Mesendoderm (in vitro differentiated cells): ENCODE data around the gene FUOM.

Source experiments
- DNase-seq: peaks from one replicate; pipeline ENCODE4 v3.0.0; 2013
- H2AK5ac ChIP-seq: 2 replicates; pipeline ENCODE4 v1.6.1; 2013; ENCODE audit warnings: low read length, inconsistent platforms
- H2BK120ac ChIP-seq: 2 replicates; pipeline ENCODE4 v1.6.1; 2013; ENCODE audit warnings: low read depth, mild to moderate bottlenecking, low read length, moderate library complexity, mixed read lengths
- H2BK15ac ChIP-seq: replicated peaks from 2 replicates; pipeline ENCODE4 v1.6.1; 2013; ENCODE audit warnings: low read depth, mild to moderate bottlenecking, moderate library complexity
- H2BK5ac ChIP-seq: 2 replicates; pipeline ENCODE4 v1.6.1; 2013; ENCODE audit warnings: low read length, inconsistent platforms
- H3K18ac ChIP-seq: 2 replicates; pipeline ENCODE4 v1.6.1; 2013; ENCODE audit warnings: mild to moderate bottlenecking, low read length, mixed read lengths
- H3K23ac ChIP-seq: one replicate; pipeline ENCODE4 v1.6.1; 2013; ENCODE audit warnings: low read length
- H3K27ac ChIP-seq: 2 replicates; pipeline ENCODE4 v1.5.1; 2013; ENCODE audit warnings: low read depth, mild to moderate bottlenecking, inconsistent platforms, low read length, moderate library complexity
- H3K27me3 ChIP-seq: 2 replicates; pipeline ENCODE4 v1.6.1; 2013; ENCODE audit warnings: low read length, control low read depth, mild to moderate bottlenecking, inconsistent platforms; ENCODE audit not compliant: insufficient read depth, poor library complexity
- H3K36me3 ChIP-seq: 2 replicates; pipeline ENCODE4 v1.6.1; 2013; ENCODE audit warnings: low read length, inconsistent platforms; ENCODE audit not compliant: control insufficient read depth, insufficient read depth
- H3K4ac ChIP-seq: one replicate; pipeline ENCODE4 v1.6.1; 2013; ENCODE audit warnings: low read depth, mild to moderate bottlenecking, low read length, moderate library complexity
- H3K4me1 ChIP-seq: 2 replicates; pipeline ENCODE4 v1.6.1; 2013; ENCODE audit warnings: low read depth, low read length, inconsistent platforms; ENCODE audit not compliant: control insufficient read depth
- H3K4me2 ChIP-seq: 2 replicates; pipeline ENCODE4 v1.6.1; 2013; ENCODE audit warnings: low read length
- H3K4me3 ChIP-seq: 2 replicates; pipeline ENCODE4 v1.5.1; 2013; ENCODE audit warnings: mild to moderate bottlenecking, low read length
- H3K56ac ChIP-seq: one replicate; pipeline ENCODE4 v1.6.1; 2013; ENCODE audit warnings: low read length
- H3K79me1 ChIP-seq: 2 replicates; pipeline ENCODE4 v1.6.1; 2013; ENCODE audit warnings: low read length, inconsistent platforms
- H3K79me2 ChIP-seq: 2 replicates; pipeline ENCODE4 v1.6.1; 2013; ENCODE audit warnings: mild to moderate bottlenecking, low read length; ENCODE audit not compliant: control insufficient read depth, insufficient read depth
- H3K9ac ChIP-seq: 2 replicates; pipeline ENCODE4 v1.6.1; 2013; ENCODE audit warnings: low read length, inconsistent platforms
- H4K5ac ChIP-seq: one replicate; pipeline ENCODE4 v1.6.1; 2013; ENCODE audit warnings: low read length
- H4K8ac ChIP-seq: one replicate; pipeline ENCODE4 v1.6.1; 2013; ENCODE audit warnings: low read depth, mild to moderate bottlenecking, control low read depth, low read length, moderate library complexity
- WGBS: extraction: QIAGEN DNeasy Blood & Tissue Kit; methylation state at CpG from one replicate; pipeline ENCODE4 v1.1.7; 2013; ENCODE audit warnings: low lambda C conversion rate, missing lambda C conversion rate; ENCODE audit not compliant: insufficient coverage; ENCODE audit errors: extremely low coverage; 5-methylcytosine and 5-hydroxymethylcytosine counted together

The FUOM gene

GRCh38 chr10:133401981-133402725 lies 44.3 kb upstream of the FUOM start:
- DNase-seq = no peak
- no peak overlapping the region for H4K8ac ChIP-seq
- H3K79me2 ChIP-seq = peaks cover 5% of the 10 kb centered on the region
- H3K4me1 ChIP-seq = no peaks in the 10 kb centered on the region
- no peak overlapping the region for H3K9ac ChIP-seq
- H2BK15ac ChIP-seq = no peak overlapping the region
- no peak overlapping the region for H3K4me3 ChIP-seq
- no CpG with 5 or more reads among the region's 21 CpGs for WGBS
- H3K36me3 ChIP-seq = peaks cover 12% of the 10 kb centered on the region
- H3K27ac ChIP-seq = no peak overlapping the region
- no peak overlapping the region for H3K18ac ChIP-seq
- H2BK120ac ChIP-seq = no peak overlapping the region
- no peak overlapping the region for H3K56ac ChIP-seq
- H2BK5ac ChIP-seq = no peak overlapping the region
- H2AK5ac ChIP-seq = no peak overlapping the region
- H3K27me3 ChIP-seq = no peaks in the 10 kb centered on the region
- no peak overlapping the region for H3K4ac ChIP-seq
- H3K4me2 ChIP-seq = no peak overlapping the region
- no peak overlapping the region for H4K5ac ChIP-seq
- no peak overlapping the region for H3K23ac ChIP-seq
- peaks cover 2% of the 10 kb centered on the region for H3K79me1 ChIP-seq

DNA sequence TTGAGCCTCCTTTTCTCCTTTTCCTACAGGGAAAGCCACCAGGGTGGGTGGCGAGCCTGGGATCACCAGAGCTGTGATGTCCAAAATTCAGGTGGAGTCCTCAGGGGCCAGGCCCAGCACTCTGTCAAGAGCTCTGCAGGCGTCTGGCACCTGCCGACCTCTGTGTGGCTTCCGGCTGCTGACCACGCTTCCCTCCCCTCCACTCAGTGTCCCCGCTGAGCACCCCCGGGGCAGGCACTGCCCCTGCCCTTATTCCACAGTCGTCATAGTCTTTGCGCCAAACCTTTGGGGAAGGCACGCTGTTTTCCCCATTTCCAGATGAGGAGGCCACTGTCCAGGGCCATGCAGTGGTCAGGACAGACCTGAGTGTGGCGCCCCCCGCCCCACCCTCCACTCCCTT lies 43.7 kb upstream of the FUOM start:
- H2BK120ac ChIP-seq = no peak overlapping the region
- H3K9ac ChIP-seq = no peak overlapping the region
- H3K4me2 ChIP-seq = no peak overlapping the region
- no peak overlapping the region for H2BK5ac ChIP-seq
- H3K36me3 ChIP-seq = peaks cover 12% of the 10 kb centered on the region
- H3K18ac ChIP-seq = no peak overlapping the region
- no peak overlapping the region for H3K56ac ChIP-seq
- no peak overlapping the region for H4K8ac ChIP-seq
- H2AK5ac ChIP-seq = no peak overlapping the region
- no peaks in the 10 kb centered on the region for H3K4me1 ChIP-seq
- H4K5ac ChIP-seq = no peak overlapping the region
- peaks cover 2% of the 10 kb centered on the region for H3K79me2 ChIP-seq
- H3K27me3 ChIP-seq = no peaks in the 10 kb centered on the region
- no peak overlapping the region for H3K27ac ChIP-seq
- no peak overlapping the region for H3K4ac ChIP-seq
- no peak overlapping the region for H3K23ac ChIP-seq
- no peak overlapping the region for H2BK15ac ChIP-seq
- no CpG with 5 or more reads among the region's 12 CpGs for WGBS
- no peak overlapping the region for H3K4me3 ChIP-seq
- DNase-seq = no peak
- peaks cover 4% of the 10 kb centered on the region for H3K79me1 ChIP-seq

- no CpG with 5 or more reads among the region's 10 CpGs for WGBS
- no peak overlapping the region for H3K56ac ChIP-seq
- H2BK120ac ChIP-seq = no peak overlapping the region
- H3K27me3 ChIP-seq = no peaks in the 10 kb centered on the region
- H3K18ac ChIP-seq = no peak overlapping the region
- H2BK5ac ChIP-seq = no peak overlapping the region
- H3K4me3 ChIP-seq = no peak overlapping the region
- no peaks in the 10 kb centered on the region for H3K4me1 ChIP-seq
- H3K36me3 ChIP-seq = peaks cover 12% of the 10 kb centered on the region
- H3K23ac ChIP-seq = no peak overlapping the region
- no peak overlapping the region for H2AK5ac ChIP-seq
- H2BK15ac ChIP-seq = no peak overlapping the region
- H3K27ac ChIP-seq = no peak overlapping the region
- no peak for DNase-seq
- H4K5ac ChIP-seq = no peak overlapping the region
- H3K79me2 ChIP-seq = peaks cover 3% of the 10 kb centered on the region
- H3K4ac ChIP-seq = no peak overlapping the region
- peaks cover 6% of the 10 kb centered on the region for H3K79me1 ChIP-seq
- no peak overlapping the region for H3K9ac ChIP-seq
- H3K4me2 ChIP-seq = no peak overlapping the region
- H4K8ac ChIP-seq = no peak overlapping the region
Observed at GRCh38 chr10:133400624-133401424, 43.0 kb upstream of the FUOM start.

DNA sequence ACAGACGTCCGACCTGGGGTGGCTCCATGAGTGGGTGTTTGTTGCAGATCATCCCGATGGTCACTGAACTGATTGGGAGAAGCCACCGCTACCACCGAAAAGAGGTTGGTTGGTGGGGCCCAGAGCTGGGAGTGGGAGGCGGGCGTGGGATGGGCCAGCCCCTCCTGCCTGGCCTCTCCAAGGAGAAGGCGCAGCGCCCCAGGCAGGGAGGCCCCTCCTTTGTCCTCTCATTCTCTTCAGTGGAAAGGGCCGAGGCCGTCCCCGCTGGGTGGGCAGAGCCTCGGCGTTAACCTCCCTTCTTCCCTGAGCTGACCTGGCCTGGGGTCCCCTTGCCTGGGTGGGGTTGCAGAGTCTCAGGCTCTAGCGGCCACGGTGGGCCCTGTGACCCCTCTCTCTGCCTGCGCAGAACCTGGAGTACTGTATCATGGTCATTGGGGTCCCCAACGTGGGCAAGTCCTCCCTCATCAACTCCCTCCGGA lies 41.3 kb upstream of the FUOM start:
- no peaks in the 10 kb centered on the region for H3K4me1 ChIP-seq
- no peak overlapping the region for H3K9ac ChIP-seq
- no peak overlapping the region for H2BK5ac ChIP-seq
- no peak overlapping the region for H4K8ac ChIP-seq
- H2BK15ac ChIP-seq = no peak overlapping the region
- H3K79me2 ChIP-seq = peaks cover 14% of the 10 kb centered on the region
- no peak overlapping the region for H4K5ac ChIP-seq
- no peak overlapping the region for H3K27ac ChIP-seq
- H3K27me3 ChIP-seq = no peaks in the 10 kb centered on the region
- no peak for DNase-seq
- H3K18ac ChIP-seq = no peak overlapping the region
- H3K4ac ChIP-seq = no peak overlapping the region
- H3K79me1 ChIP-seq = peaks cover 14% of the 10 kb centered on the region
- H3K36me3 ChIP-seq = peaks cover 12% of the 10 kb centered on the region
- WGBS = no CpG with 5 or more reads among the region's 19 CpGs
- H3K4me3 ChIP-seq = no peak overlapping the region
- no peak overlapping the region for H3K23ac ChIP-seq
- no peak overlapping the region for H2AK5ac ChIP-seq
- no peak overlapping the region for H3K56ac ChIP-seq
- H3K4me2 ChIP-seq = no peak overlapping the region
- H2BK120ac ChIP-seq = no peak overlapping the region

DNA sequence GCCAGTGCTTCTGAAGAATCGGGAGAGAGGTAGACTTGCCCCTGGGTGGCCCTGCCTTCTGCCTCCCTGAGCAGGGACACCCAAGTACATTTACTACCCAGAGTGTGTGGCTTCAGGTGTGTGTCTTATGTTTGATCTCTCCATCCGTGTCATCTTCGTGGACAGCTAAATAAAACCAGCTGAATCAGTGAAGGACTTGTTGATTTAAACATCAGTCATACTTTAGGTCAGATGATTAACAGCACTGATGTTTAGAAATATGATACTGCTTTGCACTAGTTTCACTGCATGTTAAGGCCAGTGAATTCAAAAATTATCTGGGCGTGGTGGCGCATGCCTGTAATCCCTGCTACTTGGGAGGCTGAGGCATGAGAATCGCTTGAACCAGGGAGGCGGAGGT lies 40.1 kb upstream of the FUOM start:
- Histone ChIP-seq H3K4me2 (no peak overlapping the region), H3K79me2 (peaks cover 14% of the 10 kb centered on the region), H3K56ac (no peak overlapping the region), H3K79me1 (peaks cover 14% of the 10 kb centered on the region), H2BK5ac (no peak overlapping the region), H4K5ac (no peak overlapping the region), H3K27me3 (no peaks in the 10 kb centered on the region), H2BK120ac (no peak overlapping the region), H3K18ac (no peak overlapping the region), H2AK5ac (no peak overlapping the region), H3K36me3 (peaks cover 11% of the 10 kb centered on the region), H3K27ac (no peak overlapping the region), H3K9ac (no peak overlapping the region), H3K4me3 (no peak overlapping the region), H4K8ac (no peak overlapping the region), H2BK15ac (no peak overlapping the region), H3K4me1 (no peaks in the 10 kb centered on the region), H3K23ac (no peak overlapping the region), H3K4ac (no peak overlapping the region)
- no peak for DNase-seq
- WGBS = no CpG with 5 or more reads among the region's 7 CpGs
